ENCODE results near the gene GPRC5D. TPM values are rescaled to one million over a fixed set of nuclear protein-coding genes. Genes with fewer than 3 reads are reported as not detected.

Gene GPRC5D
- total RNA-seq, 1 experiment from 2014 or later = 0.33 TPM

GRCh38 chr12:12896260-12896659 lies 55.7 kb downstream of the GPRC5D start (continued):
- TF ChIP-seq PRDM15 (CRISPR knock-in tag; IDR thresholded peaks at IDR 0.05) (no peak), IRF2 (CRISPR knock-in tag; IDR thresholded peaks at IDR 0.05; ENCODE audit: borderline replicate concordance, low read depth) (no peak), ZNF416 (CRISPR knock-in tag; IDR thresholded peaks at IDR 0.05) (no peak), CBFB (CRISPR knock-in tag; IDR thresholded peaks at IDR 0.05; ENCODE audit: low read depth) (no peak), GRHL2 (CRISPR knock-in tag; IDR thresholded peaks at IDR 0.05; ENCODE audit: insufficient replicate concordance, severe bottlenecking) (no peak)
- TF ChIP-seq, protein P1, sequence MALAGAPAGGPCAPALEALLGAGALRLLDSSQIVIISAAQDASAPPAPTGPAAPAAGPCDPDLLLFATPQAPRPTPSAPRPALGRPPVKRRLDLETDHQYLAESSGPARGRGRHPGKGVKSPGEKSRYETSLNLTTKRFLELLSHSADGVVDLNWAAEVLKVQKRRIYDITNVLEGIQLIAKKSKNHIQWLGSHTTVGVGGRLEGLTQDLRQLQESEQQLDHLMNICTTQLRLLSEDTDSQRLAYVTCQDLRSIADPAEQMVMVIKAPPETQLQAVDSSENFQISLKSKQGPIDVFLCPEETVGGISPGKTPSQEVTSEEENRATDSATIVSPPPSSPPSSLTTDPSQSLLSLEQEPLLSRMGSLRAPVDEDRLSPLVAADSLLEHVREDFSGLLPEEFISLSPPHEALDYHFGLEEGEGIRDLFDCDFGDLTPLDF (CRISPR knock-in tag; IDR thresholded peaks at IDR 0.05) = no peak

- CTCF ChIA-PET = interaction anchor here (0.7 to 3.3 kb wide), 3 partner anchors 25 to 93 kb away, joined by 3 to 16 read pairs (median 4); no protein-coding TSS in a partner anchor
- Mint-ChIP-seq H3K4me1 (peaks cover 27% of the 10 kb centered on the region), H3K27me3 (ENCODE audit: low read depth) (peaks cover 49% of the 10 kb centered on the region), H3K9me3 (no peaks in the 10 kb centered on the region), H3K36me3 (no peaks in the 10 kb centered on the region), H3K27ac (no peak overlapping the region), H3K4me3 (no peak overlapping the region)
- ATAC-seq (no peak), DNase-seq (ENCODE audit: low spot score) (no peak)
- no peak for TF ChIP-seq OVOL2 (CRISPR knock-in tag; IDR thresholded peaks at IDR 0.05; ENCODE audit: borderline replicate concordance)
- POLR2A ChIA-PET = no interaction called here
Observed at GRCh38 chr12:12893438-12893837, 58.5 kb downstream of the GPRC5D start.

GRCh38 chr12:12892681-12893141 lies 59.3 kb downstream of the GPRC5D start:
- H3K4me1 Mint-ChIP-seq = peaks cover 27% of the 10 kb centered on the region
- ATAC-seq = peak; percentile 6; the same call in 1 of the 2 replicates
- peak; percentile 26 for DNase-seq (ENCODE audit: low spot score)
- no peaks in the 10 kb centered on the region for H3K9me3 Mint-ChIP-seq
- no peak for TF ChIP-seq SMAD4 (CRISPR knock-in tag; IDR thresholded peaks at IDR 0.05)
- TF ChIP-seq NR1H2 (CRISPR knock-in tag; IDR thresholded peaks at IDR 0.05) = no peak
- H3K4me3 Mint-ChIP-seq = peak overlapping the region; percentile 42; the same call in 1 of the 2 replicates
- H3K27me3 Mint-ChIP-seq (ENCODE audit: low read depth) = peaks cover 52% of the 10 kb centered on the region
- CTCF ChIA-PET = interaction anchor here (0.6 to 3.3 kb wide), 5 partner anchors 23 to 94 kb away, joined by 3 to 16 read pairs (median 4); no protein-coding TSS in a partner anchor
- H3K36me3 Mint-ChIP-seq = no peaks in the 10 kb centered on the region
- POLR2A ChIA-PET = no interaction called here
- no peak overlapping the region for H3K27ac Mint-ChIP-seq

- ATAC-seq = no peak
- ChIA-PET POLR2A (interaction anchor here (0.7 kb wide), 1 partner anchor 805 kb away, joined by 5 read pairs; no protein-coding TSS in a partner anchor), CTCF (interaction anchor here (0.8 to 3.3 kb wide), 7 partner anchors 24 to 320 kb away, joined by 3 to 16 read pairs (median 5); no protein-coding TSS in a partner anchor)
- no peak for DNase-seq (ENCODE audit: low spot score)
- no peaks in the 10 kb centered on the region for H3K9me3 Mint-ChIP-seq
- peaks cover 60% of the 10 kb centered on the region for H3K27me3 Mint-ChIP-seq (ENCODE audit: low read depth)
- H3K36me3 Mint-ChIP-seq = no peaks in the 10 kb centered on the region
- peak overlapping the region; percentile 84 for H3K4me3 Mint-ChIP-seq
- H3K27ac Mint-ChIP-seq = no peak overlapping the region
- H3K4me1 Mint-ChIP-seq = peaks cover 27% of the 10 kb centered on the region
- TF ChIP-seq GABPB1 (CRISPR knock-in tag; IDR thresholded peaks at IDR 0.05) (no peak), NR3C1 (CRISPR knock-in tag; conservative IDR thresholded peaks at IDR 0.05; ENCODE audit: low read depth) (no peak), ATF2 (CRISPR knock-in tag; IDR thresholded peaks at IDR 0.05; ENCODE audit: borderline replicate concordance, low read depth) (no peak)
- TF ChIP-seq, protein P2, sequence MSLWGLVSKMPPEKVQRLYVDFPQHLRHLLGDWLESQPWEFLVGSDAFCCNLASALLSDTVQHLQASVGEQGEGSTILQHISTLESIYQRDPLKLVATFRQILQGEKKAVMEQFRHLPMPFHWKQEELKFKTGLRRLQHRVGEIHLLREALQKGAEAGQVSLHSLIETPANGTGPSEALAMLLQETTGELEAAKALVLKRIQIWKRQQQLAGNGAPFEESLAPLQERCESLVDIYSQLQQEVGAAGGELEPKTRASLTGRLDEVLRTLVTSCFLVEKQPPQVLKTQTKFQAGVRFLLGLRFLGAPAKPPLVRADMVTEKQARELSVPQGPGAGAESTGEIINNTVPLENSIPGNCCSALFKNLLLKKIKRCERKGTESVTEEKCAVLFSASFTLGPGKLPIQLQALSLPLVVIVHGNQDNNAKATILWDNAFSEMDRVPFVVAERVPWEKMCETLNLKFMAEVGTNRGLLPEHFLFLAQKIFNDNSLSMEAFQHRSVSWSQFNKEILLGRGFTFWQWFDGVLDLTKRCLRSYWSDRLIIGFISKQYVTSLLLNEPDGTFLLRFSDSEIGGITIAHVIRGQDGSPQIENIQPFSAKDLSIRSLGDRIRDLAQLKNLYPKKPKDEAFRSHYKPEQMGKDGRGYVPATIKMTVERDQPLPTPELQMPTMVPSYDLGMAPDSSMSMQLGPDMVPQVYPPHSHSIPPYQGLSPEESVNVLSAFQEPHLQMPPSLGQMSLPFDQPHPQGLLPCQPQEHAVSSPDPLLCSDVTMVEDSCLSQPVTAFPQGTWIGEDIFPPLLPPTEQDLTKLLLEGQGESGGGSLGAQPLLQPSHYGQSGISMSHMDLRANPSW (CRISPR knock-in tag; conservative IDR thresholded peaks at IDR 0.05; ENCODE audit: low read depth) = no peak
- TF ChIP-seq, protein P3, sequence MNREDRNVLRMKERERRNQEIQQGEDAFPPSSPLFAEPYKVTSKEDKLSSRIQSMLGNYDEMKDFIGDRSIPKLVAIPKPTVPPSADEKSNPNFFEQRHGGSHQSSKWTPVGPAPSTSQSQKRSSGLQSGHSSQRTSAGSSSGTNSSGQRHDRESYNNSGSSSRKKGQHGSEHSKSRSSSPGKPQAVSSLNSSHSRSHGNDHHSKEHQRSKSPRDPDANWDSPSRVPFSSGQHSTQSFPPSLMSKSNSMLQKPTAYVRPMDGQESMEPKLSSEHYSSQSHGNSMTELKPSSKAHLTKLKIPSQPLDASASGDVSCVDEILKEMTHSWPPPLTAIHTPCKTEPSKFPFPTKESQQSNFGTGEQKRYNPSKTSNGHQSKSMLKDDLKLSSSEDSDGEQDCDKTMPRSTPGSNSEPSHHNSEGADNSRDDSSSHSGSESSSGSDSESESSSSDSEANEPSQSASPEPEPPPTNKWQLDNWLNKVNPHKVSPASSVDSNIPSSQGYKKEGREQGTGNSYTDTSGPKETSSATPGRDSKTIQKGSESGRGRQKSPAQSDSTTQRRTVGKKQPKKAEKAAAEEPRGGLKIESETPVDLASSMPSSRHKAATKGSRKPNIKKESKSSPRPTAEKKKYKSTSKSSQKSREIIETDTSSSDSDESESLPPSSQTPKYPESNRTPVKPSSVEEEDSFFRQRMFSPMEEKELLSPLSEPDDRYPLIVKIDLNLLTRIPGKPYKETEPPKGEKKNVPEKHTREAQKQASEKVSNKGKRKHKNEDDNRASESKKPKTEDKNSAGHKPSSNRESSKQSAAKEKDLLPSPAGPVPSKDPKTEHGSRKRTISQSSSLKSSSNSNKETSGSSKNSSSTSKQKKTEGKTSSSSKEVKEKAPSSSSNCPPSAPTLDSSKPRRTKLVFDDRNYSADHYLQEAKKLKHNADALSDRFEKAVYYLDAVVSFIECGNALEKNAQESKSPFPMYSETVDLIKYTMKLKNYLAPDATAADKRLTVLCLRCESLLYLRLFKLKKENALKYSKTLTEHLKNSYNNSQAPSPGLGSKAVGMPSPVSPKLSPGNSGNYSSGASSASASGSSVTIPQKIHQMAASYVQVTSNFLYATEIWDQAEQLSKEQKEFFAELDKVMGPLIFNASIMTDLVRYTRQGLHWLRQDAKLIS (CRISPR knock-in tag; IDR thresholded peaks at IDR 0.05; ENCODE audit: borderline replicate concordance) = no peak
Observed at GRCh38 chr12:12891881-12892355, 60.1 kb downstream of the GPRC5D start.

All from WTC11 (cell line).